SU-DHL-6 (cell line): Measurements from ENCODE around the gene MTG2.

ENCODE experiments used
- H2AFZ ChIP-seq: fragments of 200-600 bp; sonication (generic); 2 replicates; pipeline ENCODE4 v1.6.1; 2014; ENCODE audit warnings: low read depth, mild to moderate bottlenecking, moderate library complexity, mixed read lengths, antibody characterized with exemption, low read length; ENCODE audit not compliant: severe bottlenecking
- H3F3A ChIP-seq: fragments of 200-600 bp; shearing (Covaris generic); 2 replicates; pipeline ENCODE4 v1.6.0; 2016; ENCODE audit warnings: antibody characterized with exemption, mild to moderate bottlenecking; ENCODE audit not compliant: insufficient read depth
- H3K27ac ChIP-seq: fragments of 200-600 bp; sonication (generic); 2 replicates; pipeline ENCODE4 v1.5.1; 2016; ENCODE audit warnings: low read depth, mild to moderate bottlenecking, low read length, moderate library complexity, mixed read lengths
- H3K27me3 ChIP-seq: fragments of 200-600 bp; sonication (generic), shearing (Covaris generic); 2 replicates; pipeline ENCODE4 v1.6.0; 2014; ENCODE audit warnings: mild to moderate bottlenecking, low read length
- H3K36me3 ChIP-seq: fragments of 200-600 bp; sonication (generic); 2 replicates; pipeline ENCODE4 v1.6.1; 2014; ENCODE audit warnings: mild to moderate bottlenecking, low read length, mixed read lengths
- H3K4me2 ChIP-seq: fragments of 300-600, 200-600 bp; shearing (Covaris generic), sonication (generic); 2 replicates; pipeline ENCODE4 v1.6.0; 2014; ENCODE audit warnings: low read length, low read depth, mild to moderate bottlenecking; ENCODE audit not compliant: poor library complexity, severe bottlenecking
- H3K4me3 ChIP-seq: fragments of 200-600 bp; sonication (generic); 2 replicates; pipeline ENCODE4 v1.5.1; 2014; ENCODE audit warnings: antibody characterized with exemption, low read length, mild to moderate bottlenecking, mixed read lengths; ENCODE audit not compliant: insufficient read depth, poor library complexity, severe bottlenecking
- H3K79me2 ChIP-seq: fragments of 200-600 bp; sonication (generic); 2 replicates; pipeline ENCODE4 v1.6.1; 2014; ENCODE audit warnings: mild to moderate bottlenecking, low read length, moderate library complexity; ENCODE audit not compliant: insufficient read depth
- H3K9ac ChIP-seq: fragments of 200-600 bp; sonication (generic); 2 replicates; pipeline ENCODE4 v1.7.0; 2014; ENCODE audit warnings: mild to moderate bottlenecking, low read length
- H3K9me2 ChIP-seq: fragments of 200-600 bp; sonication (generic); replicated peaks from 2 replicates; pipeline ENCODE4 v1.6.1; 2014; ENCODE audit warnings: low read length; ENCODE audit not compliant: insufficient read depth
- H3K9me3 ChIP-seq: fragments of 200-600 bp; sonication (generic); 2 replicates; pipeline ENCODE4 v1.6.1; 2014; ENCODE audit warnings: low read length, mixed read lengths; ENCODE audit not compliant: insufficient read depth
- H4K20me1 ChIP-seq: fragments of 200-600 bp; sonication (generic); 2 replicates; pipeline ENCODE4 v1.6.1; 2014; ENCODE audit warnings: low read depth, mild to moderate bottlenecking, antibody characterized with exemption, low read length, moderate library complexity, mixed read lengths
- EZH2phosphoT487 ChIP-seq: fragments of 200-600 bp; sonication (generic), shearing (Covaris generic); conservative IDR thresholded peaks from 2 replicates; pipeline ENCODE4 v1.6.1; 2018; ENCODE audit warnings: mild to moderate bottlenecking, antibody characterized with exemption, low read length, moderate library complexity, mixed read lengths
- TF ChIP-seq, protein P1 (sequence below): fragments of 200-600 bp; sonication (generic); IDR thresholded peaks from one replicate; pipeline ENCODE4 v1.5.1; 2017; ENCODE audit warnings: antibody characterized with exemption, mild to moderate bottlenecking, low read length, moderate library complexity; ENCODE audit not compliant: insufficient read depth, poor library complexity, severe bottlenecking

The MTG2 gene

DNA sequence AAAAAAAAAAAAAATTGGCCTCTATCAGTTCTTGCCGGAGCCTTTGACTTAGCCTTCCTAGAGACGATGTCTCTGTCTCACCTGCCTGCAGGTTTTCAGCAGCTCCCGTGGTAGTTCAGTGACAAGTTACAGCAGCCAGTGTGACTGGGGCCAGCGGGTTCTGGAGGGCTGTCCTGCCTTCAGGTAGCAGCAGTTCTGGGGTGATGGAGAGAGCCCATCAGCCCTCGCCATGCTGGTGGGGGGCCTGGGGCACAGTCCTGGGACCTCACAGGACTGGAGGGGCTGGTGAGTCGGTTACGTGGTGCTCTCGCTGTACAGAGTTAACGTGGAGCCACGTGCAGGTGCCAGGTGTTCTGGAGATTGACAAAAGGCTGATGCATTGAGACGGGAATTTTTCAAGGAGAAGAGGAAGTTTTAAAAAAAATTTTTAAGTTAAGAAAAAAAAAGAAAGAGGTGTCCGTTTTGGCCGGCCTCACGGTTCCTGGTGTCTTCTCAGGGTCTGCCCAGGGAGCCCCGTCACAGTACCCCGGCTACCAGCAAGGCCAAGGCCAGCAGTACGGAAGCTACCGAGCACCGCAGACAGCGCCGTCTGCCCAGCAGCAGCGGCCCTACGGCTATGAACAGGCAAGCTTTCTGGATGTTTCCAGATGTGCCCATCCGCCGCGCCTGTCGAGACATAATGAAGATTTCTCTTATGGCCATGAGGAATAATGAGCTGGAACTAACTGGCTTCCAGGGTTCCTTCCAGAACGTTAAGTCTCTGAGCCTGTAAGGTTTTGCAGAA lies 8.6 kb upstream of the MTG2 start:
- Histone ChIP-seq H3K27me3 (no peaks in the 10 kb centered on the region), H3K4me2 (no peak overlapping the region), H3K27ac (no peak overlapping the region), H3K36me3 (no peaks in the 10 kb centered on the region), H3K9me3 (no peaks in the 10 kb centered on the region), H3K4me3 (no peak overlapping the region), H3K9me2 (no peaks in the 10 kb centered on the region), H3F3A (no peaks in the 10 kb centered on the region), H2AFZ (no peak overlapping the region), H3K79me2 (no peaks in the 10 kb centered on the region), H3K9ac (no peak overlapping the region), H4K20me1 (no peaks in the 10 kb centered on the region)
- TF ChIP-seq, protein P1, sequence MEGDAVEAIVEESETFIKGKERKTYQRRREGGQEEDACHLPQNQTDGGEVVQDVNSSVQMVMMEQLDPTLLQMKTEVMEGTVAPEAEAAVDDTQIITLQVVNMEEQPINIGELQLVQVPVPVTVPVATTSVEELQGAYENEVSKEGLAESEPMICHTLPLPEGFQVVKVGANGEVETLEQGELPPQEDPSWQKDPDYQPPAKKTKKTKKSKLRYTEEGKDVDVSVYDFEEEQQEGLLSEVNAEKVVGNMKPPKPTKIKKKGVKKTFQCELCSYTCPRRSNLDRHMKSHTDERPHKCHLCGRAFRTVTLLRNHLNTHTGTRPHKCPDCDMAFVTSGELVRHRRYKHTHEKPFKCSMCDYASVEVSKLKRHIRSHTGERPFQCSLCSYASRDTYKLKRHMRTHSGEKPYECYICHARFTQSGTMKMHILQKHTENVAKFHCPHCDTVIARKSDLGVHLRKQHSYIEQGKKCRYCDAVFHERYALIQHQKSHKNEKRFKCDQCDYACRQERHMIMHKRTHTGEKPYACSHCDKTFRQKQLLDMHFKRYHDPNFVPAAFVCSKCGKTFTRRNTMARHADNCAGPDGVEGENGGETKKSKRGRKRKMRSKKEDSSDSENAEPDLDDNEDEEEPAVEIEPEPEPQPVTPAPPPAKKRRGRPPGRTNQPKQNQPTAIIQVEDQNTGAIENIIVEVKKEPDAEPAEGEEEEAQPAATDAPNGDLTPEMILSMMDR = no peak
- TF ChIP-seq EZH2phosphoT487 = no peak

DNA sequence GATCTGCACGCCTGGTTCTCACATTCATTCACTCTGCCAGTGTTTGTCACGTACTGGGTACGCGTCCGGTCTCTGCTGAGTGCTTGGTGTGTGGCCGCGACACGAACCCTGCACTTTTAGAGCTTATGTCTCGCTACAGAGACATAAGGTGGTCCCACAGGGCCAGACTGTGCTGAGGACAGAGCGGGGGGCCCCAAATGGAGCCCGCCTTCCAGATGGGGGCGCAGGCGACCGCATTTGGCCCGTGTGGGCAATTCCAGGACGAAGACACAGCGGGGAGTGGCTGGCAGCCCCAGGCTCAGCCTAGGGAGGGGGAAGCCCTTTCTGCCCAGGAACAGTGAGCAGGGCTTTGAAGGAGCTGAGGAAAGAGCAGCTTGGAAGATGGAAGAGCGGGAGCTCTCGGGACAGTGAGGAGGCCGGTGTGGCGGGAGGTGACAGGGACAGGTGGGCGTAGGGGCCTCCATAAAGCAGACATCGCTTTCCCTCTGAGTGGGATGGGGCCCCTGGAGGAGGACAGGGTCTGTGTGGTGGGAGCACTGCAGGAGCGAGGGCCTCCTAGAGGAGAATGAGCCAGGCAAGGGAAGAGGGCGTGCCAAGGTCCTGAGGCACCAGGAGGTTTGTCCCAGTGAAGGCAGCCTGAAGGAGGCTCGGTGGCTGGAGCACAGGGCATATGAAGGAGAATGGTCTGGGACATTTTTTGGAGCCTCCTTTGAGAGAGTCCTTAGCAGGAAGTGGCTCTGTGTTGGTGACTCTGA lies 7.8 kb upstream of the MTG2 start:
- H3K9me2 ChIP-seq = no peaks in the 10 kb centered on the region
- H3K9ac ChIP-seq = no peak overlapping the region
- no peak overlapping the region for H3K4me2 ChIP-seq
- no peak for TF ChIP-seq EZH2phosphoT487
- TF ChIP-seq, protein P1 = no peak
- no peaks in the 10 kb centered on the region for H3K79me2 ChIP-seq
- H4K20me1 ChIP-seq = no peaks in the 10 kb centered on the region
- H3K27ac ChIP-seq = no peak overlapping the region
- H2AFZ ChIP-seq = no peak overlapping the region
- no peak overlapping the region for H3K4me3 ChIP-seq
- H3K27me3 ChIP-seq = no peaks in the 10 kb centered on the region
- H3F3A ChIP-seq = peaks cover 1% of the 10 kb centered on the region; the same call in 1 of the 2 replicates
- H3K9me3 ChIP-seq = no peaks in the 10 kb centered on the region
- 0 out of 2 replicates have a peak, but pooled peaks cover under 1% of the 10 kb centered on the region for H3K36me3 ChIP-seq

GRCh38 chr20:62175711-62176110 lies 7.1 kb upstream of the MTG2 start:
- Histone ChIP-seq H2AFZ (no peak overlapping the region), H3K9ac (no peak overlapping the region), H3K36me3 (0 out of 2 replicates have a peak, but pooled peaks cover 2% of the 10 kb centered on the region), H3F3A (peaks cover 4% of the 10 kb centered on the region; the same call in 1 of the 2 replicates), H3K9me3 (no peaks in the 10 kb centered on the region), H3K9me2 (no peaks in the 10 kb centered on the region), H4K20me1 (no peaks in the 10 kb centered on the region), H3K79me2 (no peaks in the 10 kb centered on the region), H3K4me3 (no peak overlapping the region), H3K27ac (no peak overlapping the region), H3K27me3 (no peaks in the 10 kb centered on the region), H3K4me2 (no peak overlapping the region)
- TF ChIP-seq, protein P1 = no peak
- TF ChIP-seq EZH2phosphoT487 = no peak
